ENCODE data around the gene SLC12A6. TPM values are rescaled to one million over a fixed set of nuclear protein-coding genes. Genes with fewer than 3 reads are reported as not detected.
"Not testable (repeated sequence)": the region's sequence is repeated elsewhere in the genome, so short reads cannot be mapped to it uniquely, and the experiment has no call there.

The SLC12A6 gene
- 2.7 and 2.9 TPM in 2 replicates for total RNA-seq (2014; rRNA removed; shearing (Covaris generic))
- 2.0 and 3.8 TPM in 2 replicates for polyA plus RNA-seq (2015; cell fraction: cytosol; rRNA removed)
- polyA plus RNA-seq (2015; cell fraction: nucleus; rRNA removed) = 7.0 and 7.8 TPM in 2 replicates

GRCh38 chr15:34337557-34338306, at the start of gene SLC12A6:
SLC12A6 (minus strand) TSS chr15:34337781; CDS start chr15:34336680, 1,101 bp downstream.
- in situ Hi-C loops (cut with HindIII; ENCODE audit: low pct_unique_long_range_greater_than_20kb, low sequenced_read_pairs) = no loop called here
- peak; percentile 90 for DNase-seq (ENCODE audit: low read depth, low spot score)

DNA sequence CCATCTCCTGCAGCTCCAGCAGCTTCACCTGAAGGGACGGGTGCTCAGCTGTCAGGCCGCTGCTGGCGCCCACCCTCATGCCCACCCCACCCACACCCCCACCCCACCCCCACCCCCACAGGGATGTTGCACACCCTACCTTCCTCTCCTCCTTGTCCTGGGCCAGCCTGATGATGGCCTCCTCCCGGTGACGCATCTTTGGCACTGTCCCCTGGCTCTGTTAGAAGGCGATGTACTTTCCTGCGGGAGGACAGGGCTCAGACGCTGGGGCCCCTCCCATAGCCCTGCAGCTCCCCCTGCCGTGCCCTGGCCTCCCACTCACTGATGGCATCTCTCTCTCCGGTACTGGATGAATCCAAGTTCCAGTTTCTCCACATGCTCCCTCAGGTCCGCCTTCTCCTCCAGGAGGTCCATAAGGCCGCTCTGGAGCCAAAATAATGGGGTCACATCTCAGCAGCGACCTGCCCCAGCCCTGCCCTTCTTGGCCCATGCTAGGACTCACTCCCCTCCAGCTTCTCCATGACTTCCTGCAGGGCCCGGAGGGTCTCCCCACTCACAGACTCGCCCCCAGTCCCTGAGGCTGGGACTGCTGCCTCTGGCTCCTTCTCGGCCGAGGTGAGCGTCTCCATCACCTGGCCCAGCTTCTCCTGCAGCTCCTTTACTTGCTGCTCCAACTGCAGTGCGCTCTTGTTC, 44.4 kb upstream of the SLC12A6 start:
- DNase-seq (ENCODE audit: low read depth, low spot score); in situ Hi-C loops (cut with HindIII; ENCODE audit: low pct_unique_long_range_greater_than_20kb, low sequenced_read_pairs): not testable (repeated sequence)

DNA sequence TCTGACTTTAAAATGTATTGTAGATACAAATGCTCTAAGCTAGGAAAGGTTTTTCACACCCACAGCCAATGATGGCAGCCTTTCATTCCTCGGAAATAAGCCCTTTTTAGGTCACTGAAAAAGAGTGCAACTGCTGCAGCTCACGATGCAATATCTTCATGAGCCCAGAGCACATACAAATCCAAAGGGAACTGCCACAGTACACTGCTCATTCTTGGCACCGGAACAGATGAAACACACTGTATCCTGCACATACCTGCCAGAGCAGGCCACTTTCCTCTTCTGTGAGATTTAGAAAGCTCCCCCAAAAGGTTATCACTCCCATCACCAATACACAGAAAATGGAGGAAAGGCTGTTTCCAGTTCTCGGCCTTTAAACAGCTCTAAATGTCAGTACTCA, 42.9 kb upstream of the SLC12A6 start:
- DNase-seq (ENCODE audit: low read depth, low spot score); in situ Hi-C loops (cut with HindIII; ENCODE audit: low pct_unique_long_range_greater_than_20kb, low sequenced_read_pairs): not testable (repeated sequence)

DNA sequence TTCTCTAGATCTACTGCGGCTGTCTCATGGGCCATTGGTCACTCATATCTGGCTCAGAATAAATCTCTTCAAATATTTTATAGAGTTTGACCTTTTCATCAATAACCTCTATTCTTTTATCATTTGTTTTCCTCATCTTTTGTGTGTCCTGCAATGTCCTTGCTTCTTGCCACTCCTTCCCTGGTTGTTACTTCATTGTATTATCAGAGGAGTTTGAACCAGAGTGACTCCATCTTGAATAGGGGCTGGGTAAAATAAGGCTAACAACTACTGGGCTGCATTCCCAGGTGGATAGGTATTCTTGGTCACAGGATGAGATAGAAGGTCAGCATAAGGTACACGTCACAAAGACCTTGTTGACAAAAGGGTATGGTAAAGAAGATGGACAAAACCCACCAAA, 39.3 kb upstream of the SLC12A6 start:
- DNase-seq (ENCODE audit: low read depth, low spot score) = no peak
- in situ Hi-C loops (cut with HindIII; ENCODE audit: low pct_unique_long_range_greater_than_20kb, low sequenced_read_pairs) = no loop called here

DNA sequence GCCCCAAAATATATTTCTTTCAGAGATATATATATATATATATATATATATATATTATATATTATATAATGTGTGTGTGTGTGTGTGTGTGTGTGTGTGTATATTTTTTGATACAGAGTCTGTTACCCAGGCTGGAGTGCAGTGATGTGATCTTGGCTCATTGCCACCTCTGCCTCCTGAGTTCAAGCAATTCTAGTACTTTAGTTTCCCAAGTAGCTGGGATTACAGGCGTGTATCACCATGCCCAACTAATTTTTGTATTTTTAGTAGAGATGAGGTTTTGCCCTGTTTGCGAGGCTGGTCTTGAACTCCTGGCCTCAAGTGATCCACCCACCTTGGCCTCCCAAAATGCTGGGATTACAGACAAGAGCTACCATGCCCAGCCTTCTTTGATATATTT, 38.0 kb upstream of the SLC12A6 start:
- in situ Hi-C loops (cut with HindIII; ENCODE audit: low pct_unique_long_range_greater_than_20kb, low sequenced_read_pairs); DNase-seq (ENCODE audit: low read depth, low spot score): not testable (repeated sequence)

- in situ Hi-C loops (cut with HindIII; ENCODE audit: low pct_unique_long_range_greater_than_20kb, low sequenced_read_pairs) = no loop called here
Measured at GRCh38 chr15:34374816-34375215, 37.2 kb upstream of the SLC12A6 start.

GRCh38 chr15:34373951-34374350, 36.4 kb upstream of the SLC12A6 start:
- DNase-seq (ENCODE audit: low read depth, low spot score) = no peak
- in situ Hi-C loops (cut with HindIII; ENCODE audit: low pct_unique_long_range_greater_than_20kb, low sequenced_read_pairs) = no loop called here

More at GRCh38 chr15:34374816-34375215, 37.2 kb upstream of the SLC12A6 start:
- DNase-seq (ENCODE audit: low read depth, low spot score) = no peak

GRCh38 chr15:34370643-34371042, 33.1 kb upstream of the SLC12A6 start:
- DNase-seq (ENCODE audit: low read depth, low spot score) = no peak
- in situ Hi-C loops (cut with HindIII; ENCODE audit: low pct_unique_long_range_greater_than_20kb, low sequenced_read_pairs) = no loop called here

- in situ Hi-C loops (cut with HindIII; ENCODE audit: low pct_unique_long_range_greater_than_20kb, low sequenced_read_pairs) = no loop called here
- no peak for DNase-seq (ENCODE audit: low read depth, low spot score)
Measured at GRCh38 chr15:34370129-34370528, 32.5 kb upstream of the SLC12A6 start.

- DNase-seq (ENCODE audit: low read depth, low spot score) = peak; percentile 82
- in situ Hi-C loops (cut with HindIII; ENCODE audit: low pct_unique_long_range_greater_than_20kb, low sequenced_read_pairs) = no loop called here
Measured at GRCh38 chr15:34367101-34368081, 29.8 kb upstream of the SLC12A6 start, which contains the start of gene LPCAT4. LPCAT4 (minus strand) TSS chr15:34367196; CDS start chr15:34367100, 96 bp downstream.

DNA sequence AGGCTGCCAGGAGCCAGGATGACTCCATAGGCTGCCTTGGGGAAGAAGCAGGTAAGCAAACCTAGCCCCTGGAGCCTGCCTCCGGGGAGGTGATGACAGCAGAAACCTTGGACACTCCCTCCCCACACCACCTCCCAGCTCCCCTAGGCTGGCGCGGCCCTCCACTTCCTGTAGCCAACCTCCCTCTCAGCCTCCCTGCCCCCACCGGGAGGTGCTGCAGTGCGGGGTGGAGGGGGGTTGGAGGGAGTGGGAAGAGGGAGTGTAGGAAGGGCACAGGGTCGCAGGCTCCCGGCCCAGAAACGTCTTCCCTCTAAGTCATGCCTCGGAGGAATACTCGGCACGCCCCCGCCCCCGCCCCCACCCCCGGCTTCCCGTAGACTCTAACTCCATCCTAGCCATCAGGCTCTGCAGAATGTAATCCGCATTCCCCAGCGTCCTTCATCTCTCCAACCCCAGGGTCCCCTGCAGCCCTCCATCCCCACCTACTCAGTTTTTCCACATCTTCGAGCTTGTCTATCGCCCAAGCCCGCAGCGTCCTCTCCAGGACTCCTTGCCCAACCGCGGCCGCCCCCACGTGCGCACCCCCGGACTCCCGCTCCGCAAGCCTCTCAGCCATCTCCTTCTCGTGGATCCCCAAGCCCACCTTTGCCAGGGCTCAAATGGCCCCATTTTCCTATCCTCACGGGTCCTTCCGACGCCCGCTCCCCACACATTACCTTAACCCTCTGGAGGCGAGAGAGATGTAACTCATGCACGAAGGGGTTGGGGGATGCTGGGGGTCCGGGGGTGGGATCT, 28.9 kb upstream of the SLC12A6 start:
- DNase-seq (ENCODE audit: low read depth, low spot score) = peak; percentile 39
- in situ Hi-C loops (cut with HindIII; ENCODE audit: low pct_unique_long_range_greater_than_20kb, low sequenced_read_pairs) = no loop called here

- in situ Hi-C loops (cut with HindIII; ENCODE audit: low pct_unique_long_range_greater_than_20kb, low sequenced_read_pairs) = no loop called here
- DNase-seq (ENCODE audit: low read depth, low spot score) = no peak
Measured at GRCh38 chr15:34365836-34366235, 28.3 kb upstream of the SLC12A6 start.

DNA sequence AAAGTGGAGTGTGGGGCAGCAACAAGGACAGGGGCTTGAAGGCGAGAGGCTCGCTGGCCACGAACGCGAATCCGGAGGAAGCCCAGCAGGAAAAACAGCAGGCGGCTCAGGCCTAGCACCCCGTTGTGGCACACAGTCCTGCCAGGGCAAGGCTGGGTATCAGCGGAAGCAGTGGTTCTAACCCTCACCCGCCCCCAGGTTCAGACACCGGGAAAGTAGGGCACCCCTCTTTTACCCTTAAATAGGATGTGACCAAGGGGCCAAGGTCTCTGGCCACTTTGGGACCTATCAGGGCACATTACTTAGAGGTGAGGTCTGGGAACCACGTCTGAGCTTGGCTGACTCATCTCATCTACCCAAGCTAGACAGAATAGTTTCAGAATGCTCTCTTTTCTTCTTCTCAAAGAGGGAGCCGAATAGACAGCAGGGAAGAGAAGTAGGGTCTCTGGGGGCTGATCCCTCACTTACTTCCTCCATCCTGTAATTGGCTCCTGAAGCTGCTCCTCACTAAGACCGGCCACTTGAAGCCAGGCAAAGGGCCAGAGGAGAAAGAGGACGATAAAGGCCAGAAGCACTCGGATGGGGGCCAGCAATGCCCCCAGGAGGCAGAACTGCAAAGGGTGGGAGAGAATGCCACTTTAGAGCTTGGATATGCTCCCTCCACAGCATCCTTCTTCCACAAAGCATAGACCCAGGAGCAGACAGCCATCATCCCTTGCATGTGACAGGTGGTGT, 27.7 kb upstream of the SLC12A6 start:
- DNase-seq (ENCODE audit: low read depth, low spot score) = no peak
- in situ Hi-C loops (cut with HindIII; ENCODE audit: low pct_unique_long_range_greater_than_20kb, low sequenced_read_pairs) = no loop called here

DNA sequence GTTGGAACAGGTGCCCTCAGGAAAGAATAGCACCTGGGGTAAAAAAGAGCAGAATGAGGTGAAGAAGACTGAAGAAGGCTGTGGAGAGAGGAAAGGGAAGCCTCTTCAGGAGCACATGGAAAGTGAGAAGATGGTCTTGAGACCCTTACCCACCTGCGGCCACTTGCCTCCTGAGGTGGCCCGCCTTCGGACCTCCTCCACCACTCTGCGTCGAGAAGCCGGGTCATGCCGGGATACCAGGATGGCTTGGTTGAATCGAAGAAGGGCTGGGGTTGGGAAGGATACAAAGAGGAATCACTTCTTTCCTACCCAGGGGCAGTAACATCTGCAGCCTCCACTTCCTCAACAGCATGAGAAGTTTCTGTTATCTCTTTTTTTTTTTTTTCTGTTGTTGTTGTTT, 26.5 kb upstream of the SLC12A6 start:
- no peak for DNase-seq (ENCODE audit: low read depth, low spot score)
- in situ Hi-C loops (cut with HindIII; ENCODE audit: low pct_unique_long_range_greater_than_20kb, low sequenced_read_pairs) = no loop called here

GRCh38 chr15:34362047-34362773, 24.6 kb upstream of the SLC12A6 start:
- no peak for DNase-seq (ENCODE audit: low read depth, low spot score)
- in situ Hi-C loops (cut with HindIII; ENCODE audit: low pct_unique_long_range_greater_than_20kb, low sequenced_read_pairs) = no loop called here

DNA sequence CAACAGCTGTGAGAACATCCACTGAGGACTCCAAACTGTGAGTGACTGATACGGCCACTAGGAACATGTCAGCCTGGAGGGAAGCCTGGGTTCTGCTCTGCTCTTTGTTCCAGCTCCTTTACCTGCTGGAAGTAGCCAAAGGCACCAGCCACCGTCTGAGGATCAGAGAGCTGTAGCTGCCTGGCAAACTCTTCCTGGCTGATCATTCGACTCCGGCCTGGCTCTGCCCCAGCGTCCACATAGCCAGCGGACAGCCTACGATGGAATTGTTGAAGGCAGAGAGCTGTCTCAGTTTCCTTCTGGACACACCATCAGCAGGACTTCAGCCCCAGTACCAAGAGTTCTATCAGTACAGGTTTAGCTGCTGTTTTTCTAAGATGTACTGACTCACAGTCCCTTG, 23.7 kb upstream of the SLC12A6 start:
- no peak for DNase-seq (ENCODE audit: low read depth, low spot score)
- in situ Hi-C loops (cut with HindIII; ENCODE audit: low pct_unique_long_range_greater_than_20kb, low sequenced_read_pairs) = no loop called here

Measured in SK-MEL-5 (cell line).